ENCODE measurements around the gene WDR81.

DNA sequence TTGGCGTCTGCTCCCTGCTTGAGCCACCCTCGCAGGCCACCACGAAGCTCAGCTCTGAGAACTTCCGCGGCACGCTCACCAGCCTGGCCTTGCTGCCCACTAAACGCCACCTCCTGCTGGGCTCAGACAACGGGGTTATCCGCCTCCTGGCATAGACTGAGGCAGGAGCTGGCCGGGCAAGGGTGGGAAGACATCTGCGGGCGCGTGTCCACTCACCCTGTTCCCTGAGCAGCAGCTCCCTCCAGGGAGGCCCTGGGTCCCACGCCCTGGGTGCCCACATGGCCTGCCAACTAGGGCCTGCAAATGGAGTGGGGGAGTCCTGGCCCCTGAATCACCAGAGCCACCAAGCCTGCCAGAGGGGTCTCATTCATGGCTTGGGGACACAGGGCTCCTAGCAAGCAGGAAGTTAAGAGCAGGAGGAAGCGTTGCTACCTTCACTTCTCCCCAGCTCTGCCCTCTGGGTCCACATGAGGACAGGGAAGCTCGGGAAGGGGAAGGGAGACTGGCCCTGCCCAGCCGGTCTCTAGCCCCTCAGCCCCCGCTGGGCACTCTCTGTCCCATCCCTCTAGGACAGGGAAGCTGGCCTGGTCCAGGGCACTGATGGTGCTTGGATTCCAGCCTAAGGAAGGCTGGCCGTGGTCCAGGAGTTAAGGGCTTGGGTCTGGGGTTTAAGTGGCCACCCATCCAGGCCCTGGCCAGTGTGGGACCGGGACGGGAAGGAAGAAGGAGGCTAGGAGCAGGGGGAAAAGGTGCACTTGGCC, 13.2 kb downstream of the WDR81 start:
- no peak for TF ChIP-seq POLR2AphosphoS5 (IDR thresholded peaks at IDR 0.05; ENCODE audit: low read depth, low read length)
- TF ChIP-seq, protein P1, sequence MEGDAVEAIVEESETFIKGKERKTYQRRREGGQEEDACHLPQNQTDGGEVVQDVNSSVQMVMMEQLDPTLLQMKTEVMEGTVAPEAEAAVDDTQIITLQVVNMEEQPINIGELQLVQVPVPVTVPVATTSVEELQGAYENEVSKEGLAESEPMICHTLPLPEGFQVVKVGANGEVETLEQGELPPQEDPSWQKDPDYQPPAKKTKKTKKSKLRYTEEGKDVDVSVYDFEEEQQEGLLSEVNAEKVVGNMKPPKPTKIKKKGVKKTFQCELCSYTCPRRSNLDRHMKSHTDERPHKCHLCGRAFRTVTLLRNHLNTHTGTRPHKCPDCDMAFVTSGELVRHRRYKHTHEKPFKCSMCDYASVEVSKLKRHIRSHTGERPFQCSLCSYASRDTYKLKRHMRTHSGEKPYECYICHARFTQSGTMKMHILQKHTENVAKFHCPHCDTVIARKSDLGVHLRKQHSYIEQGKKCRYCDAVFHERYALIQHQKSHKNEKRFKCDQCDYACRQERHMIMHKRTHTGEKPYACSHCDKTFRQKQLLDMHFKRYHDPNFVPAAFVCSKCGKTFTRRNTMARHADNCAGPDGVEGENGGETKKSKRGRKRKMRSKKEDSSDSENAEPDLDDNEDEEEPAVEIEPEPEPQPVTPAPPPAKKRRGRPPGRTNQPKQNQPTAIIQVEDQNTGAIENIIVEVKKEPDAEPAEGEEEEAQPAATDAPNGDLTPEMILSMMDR (IDR thresholded peaks at IDR 0.05) = no peak
- TF ChIP-seq, protein P2, sequence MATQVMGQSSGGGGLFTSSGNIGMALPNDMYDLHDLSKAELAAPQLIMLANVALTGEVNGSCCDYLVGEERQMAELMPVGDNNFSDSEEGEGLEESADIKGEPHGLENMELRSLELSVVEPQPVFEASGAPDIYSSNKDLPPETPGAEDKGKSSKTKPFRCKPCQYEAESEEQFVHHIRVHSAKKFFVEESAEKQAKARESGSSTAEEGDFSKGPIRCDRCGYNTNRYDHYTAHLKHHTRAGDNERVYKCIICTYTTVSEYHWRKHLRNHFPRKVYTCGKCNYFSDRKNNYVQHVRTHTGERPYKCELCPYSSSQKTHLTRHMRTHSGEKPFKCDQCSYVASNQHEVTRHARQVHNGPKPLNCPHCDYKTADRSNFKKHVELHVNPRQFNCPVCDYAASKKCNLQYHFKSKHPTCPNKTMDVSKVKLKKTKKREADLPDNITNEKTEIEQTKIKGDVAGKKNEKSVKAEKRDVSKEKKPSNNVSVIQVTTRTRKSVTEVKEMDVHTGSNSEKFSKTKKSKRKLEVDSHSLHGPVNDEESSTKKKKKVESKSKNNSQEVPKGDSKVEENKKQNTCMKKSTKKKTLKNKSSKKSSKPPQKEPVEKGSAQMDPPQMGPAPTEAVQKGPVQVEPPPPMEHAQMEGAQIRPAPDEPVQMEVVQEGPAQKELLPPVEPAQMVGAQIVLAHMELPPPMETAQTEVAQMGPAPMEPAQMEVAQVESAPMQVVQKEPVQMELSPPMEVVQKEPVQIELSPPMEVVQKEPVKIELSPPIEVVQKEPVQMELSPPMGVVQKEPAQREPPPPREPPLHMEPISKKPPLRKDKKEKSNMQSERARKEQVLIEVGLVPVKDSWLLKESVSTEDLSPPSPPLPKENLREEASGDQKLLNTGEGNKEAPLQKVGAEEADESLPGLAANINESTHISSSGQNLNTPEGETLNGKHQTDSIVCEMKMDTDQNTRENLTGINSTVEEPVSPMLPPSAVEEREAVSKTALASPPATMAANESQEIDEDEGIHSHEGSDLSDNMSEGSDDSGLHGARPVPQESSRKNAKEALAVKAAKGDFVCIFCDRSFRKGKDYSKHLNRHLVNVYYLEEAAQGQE (IDR thresholded peaks at IDR 0.05; ENCODE audit: insufficient read depth in 1 of 2, low read depth in 2 of 2, low read length in 1 of 2) = no peak

All from Panc1 (cell line).